Stimulated activated CD4-positive, alpha-beta T cell treated with anti-CD3 and anti-CD28 coated beads, Interleukin-1b, Interleukin-23, amount 100 ng/mL, for 48 hours (primary cell): ENCODE results near the gene KRTAP9-2.
"Not testable (repeated sequence)": the region's sequence is repeated elsewhere in the genome, so short reads cannot be mapped to it uniquely, and the experiment has no call there.

Experiments
- DNase-seq: peaks from one replicate; pipeline ENCODE4 v3.0.0-alpha.2; 2020

Gene KRTAP9-2

GRCh38 chr17:41237116-41237515 lies 10.7 kb downstream of the KRTAP9-2 start:
- not testable (repeated sequence) for DNase-seq

- DNase-seq, result not testable (repeated sequence)
Observed at GRCh38 chr17:41237949-41238437, 11.5 kb downstream of the KRTAP9-2 start, which contains the start of gene KRTAP9-8. KRTAP9-8 (plus strand) TSS chr17:41237999; CDS start chr17:41238052, 53 bp downstream.

- not testable (repeated sequence) for DNase-seq
Observed at GRCh38 chr17:41246995-41247787, 20.7 kb downstream of the KRTAP9-2 start.

- not testable (repeated sequence) for DNase-seq
Observed at GRCh38 chr17:41249637-41250240, 23.3 kb downstream of the KRTAP9-2 start, which contains the start of gene KRTAP9-4. KRTAP9-4 (plus strand) TSS chr17:41249687; CDS start chr17:41249721, 34 bp downstream.

GRCh38 chr17:41251261-41251660 lies 24.8 kb downstream of the KRTAP9-2 start:
- no peak for DNase-seq

- DNase-seq, result no peak
Observed at GRCh38 chr17:41254861-41255260, 28.4 kb downstream of the KRTAP9-2 start.

- DNase-seq, result not testable (repeated sequence)
Observed at GRCh38 chr17:41255381-41256290, 29.2 kb downstream of the KRTAP9-2 start, which contains the start of gene KRTAP9-9. KRTAP9-9 (plus strand) TSS chr17:41255384.

- DNase-seq, result no peak
Observed at GRCh38 chr17:41256291-41256685, 29.8 kb downstream of the KRTAP9-2 start.

- DNase-seq, result no peak
Observed at GRCh38 chr17:41258406-41258805, 32.0 kb downstream of the KRTAP9-2 start.

- no peak for DNase-seq
Observed at GRCh38 chr17:41263212-41263611, 36.8 kb downstream of the KRTAP9-2 start.

GRCh38 chr17:41264599-41264998 lies 38.2 kb downstream of the KRTAP9-2 start:
- DNase-seq, result no peak

GRCh38 chr17:41265078-41265477 lies 38.6 kb downstream of the KRTAP9-2 start, which contains the start of gene KRTAP9-6:
KRTAP9-6 (plus strand) TSS chr17:41265378; CDS start chr17:41265378, 0 bp downstream.
- no peak for DNase-seq

GRCh38 chr17:41267711-41268110 lies 41.3 kb downstream of the KRTAP9-2 start:
- no peak for DNase-seq

GRCh38 chr17:41271323-41271722 lies 44.9 kb downstream of the KRTAP9-2 start:
- not testable (repeated sequence) for DNase-seq

- no peak for DNase-seq
Observed at GRCh38 chr17:41271858-41272257, 45.4 kb downstream of the KRTAP9-2 start.

- not testable (repeated sequence) for DNase-seq
Observed at GRCh38 chr17:41275648-41276190, 49.3 kb downstream of the KRTAP9-2 start, which contains the start of gene KRTAP9-7. KRTAP9-7 (plus strand) TSS chr17:41275698; CDS start chr17:41275698, 0 bp downstream.
